ENCODE results near the gene ABCC8. TPM values are rescaled to one million over a fixed set of nuclear protein-coding genes. Genes with fewer than 3 reads are reported as not detected.

The ABCC8 gene
- polyA plus RNA-seq, 1 of the 3 experiments (the other 2 are of a cell fraction), result 1.1 TPM

DNA sequence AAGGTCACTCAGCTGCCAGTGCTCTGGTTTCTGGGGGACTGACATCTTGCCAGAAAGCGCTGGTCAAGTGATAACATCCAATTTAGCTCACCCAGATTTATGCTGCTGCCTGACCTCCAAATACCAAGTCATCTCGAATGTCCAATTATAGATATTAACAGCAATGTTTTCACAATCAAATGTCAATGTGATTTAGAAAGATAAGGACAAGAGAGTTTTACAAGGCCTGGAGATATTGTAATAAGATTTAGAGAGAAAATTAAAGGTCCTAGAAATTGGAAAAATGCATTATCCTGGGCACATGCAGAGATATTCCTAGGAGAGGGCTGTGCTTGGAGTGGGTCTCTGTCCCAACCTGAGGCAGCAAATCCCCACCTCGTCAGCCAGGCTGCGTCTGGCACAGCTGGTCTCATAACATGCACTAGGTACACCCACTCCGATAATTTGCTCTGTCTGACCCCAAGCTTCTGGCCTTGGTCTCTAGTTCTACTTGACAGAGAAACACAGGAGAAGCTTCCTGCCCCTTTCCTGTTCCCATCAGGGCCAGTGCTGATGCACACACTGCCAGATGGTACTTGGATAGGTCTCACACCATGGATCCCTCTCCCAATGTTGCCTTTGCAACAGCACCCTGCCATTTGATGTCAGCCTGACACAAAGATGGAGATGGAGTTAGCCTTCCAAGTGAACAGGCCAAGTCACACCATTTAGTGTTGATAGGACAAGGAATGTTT, 39.0 kb upstream of the ABCC8 start:
- Histone ChIP-seq H3K4me3 (ENCODE audit: low read depth in 2 of 2, low read length in 1 of 2) (no peak overlapping the region), H3K36me3 (replicated peaks in 1 of 2; ENCODE audit: control insufficient read depth in 1 of 2, insufficient read depth in 2 of 2, low read length in 1 of 2) (no peaks in the 10 kb centered on the region), H3K27me3 (ENCODE audit: insufficient read depth) (no peaks in the 10 kb centered on the region; the same call in none of the 2 replicates), H3K79me2 (ENCODE audit: insufficient read depth) (no peaks in the 10 kb centered on the region), H3K9me2 (no peaks in the 10 kb centered on the region), H2AFZ (ENCODE audit: low read depth) (no peak overlapping the region), H3K9ac (no peak overlapping the region), H4K20me1 (ENCODE audit: insufficient read depth) (no peaks in the 10 kb centered on the region), H3K9me3 (no peaks in the 10 kb centered on the region), H3F3A (replicated peaks; ENCODE audit: insufficient read depth) (no peaks in the 10 kb centered on the region), H3K27ac (ENCODE audit: low read depth in 2 of 2, low read length in 1 of 2) (peak overlapping the region in 1 of 2 experiments; percentile 28; a peak in 1 of 4 replicates), H3K4me1 (ENCODE audit: control insufficient read depth in 1 of 2, insufficient read depth in 2 of 2, low read depth in 1 of 2, low read length in 1 of 2) (peaks cover 0 to 12% of the 10 kb centered on the region in 2 experiments; a peak in 2 of 4 replicates), H3K4me2 (no peak overlapping the region)
- DNase-seq, result peak; percentile 83
- ChIA-PET POLR2A (no interaction called here), CTCF (interaction anchor here (0.6 to 45.6 kb wide), 6 partner anchors 8 to 217 kb away, joined by 3 to 1101 read pairs (median 251); partner anchors contain the start of gene KCNJ11)
- TF ChIP-seq RCOR1 (IDR thresholded peaks at IDR 0.05; ENCODE audit: low read length) (peak; percentile 96), GATA2 (CRISPR knock-in tag; IDR thresholded peaks at IDR 0.05) (peak; percentile 91), RAD21 (IDR thresholded peaks at IDR 0.05; ENCODE audit: low read length) (no peak; the same call in 1 of the 2 replicates), FOXJ3 (CRISPR knock-in tag; IDR thresholded peaks at IDR 0.05) (peak; percentile 66; the same call in 1 of the 2 replicates), POLR2AphosphoS5 (IDR thresholded peaks at IDR 0.05; ENCODE audit: low read depth, low read length) (peak; percentile 20; the same call in 1 of the 2 replicates), TEAD4 (IDR thresholded peaks at IDR 0.05; ENCODE audit: borderline replicate concordance, insufficient read depth) (peak; percentile 34; the same call in 1 of the 2 replicates), YY1 (IDR thresholded peaks at IDR 0.05; ENCODE audit: low read depth) (no peak), MXI1 (IDR thresholded peaks at IDR 0.05; ENCODE audit: low read depth, low read length) (no peak), TCF12 (IDR thresholded peaks at IDR 0.05) (peak; percentile 44), CHD2 (IDR thresholded peaks at IDR 0.05; ENCODE audit: low read length, partially characterized antibody) (peak; percentile 30), EP300 (IDR thresholded peaks at IDR 0.05; ENCODE audit: borderline replicate concordance in 1 of 2, low read depth in 1 of 2, low read length in 1 of 2) (peak in 1 of 2 experiments; percentile 91; a peak in 2 of 4 replicates)
- TF ChIP-seq, protein P1, sequence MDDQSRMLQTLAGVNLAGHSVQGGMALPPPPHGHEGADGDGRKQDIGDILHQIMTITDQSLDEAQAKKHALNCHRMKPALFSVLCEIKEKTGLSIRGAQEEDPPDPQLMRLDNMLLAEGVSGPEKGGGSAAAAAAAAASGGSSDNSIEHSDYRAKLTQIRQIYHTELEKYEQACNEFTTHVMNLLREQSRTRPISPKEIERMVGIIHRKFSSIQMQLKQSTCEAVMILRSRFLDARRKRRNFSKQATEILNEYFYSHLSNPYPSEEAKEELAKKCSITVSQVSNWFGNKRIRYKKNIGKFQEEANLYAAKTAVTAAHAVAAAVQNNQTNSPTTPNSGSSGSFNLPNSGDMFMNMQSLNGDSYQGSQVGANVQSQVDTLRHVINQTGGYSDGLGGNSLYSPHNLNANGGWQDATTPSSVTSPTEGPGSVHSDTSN (IDR thresholded peaks at IDR 0.05), result 0 out of 2 replicates have a peak, but pooled peaks have one; percentile 16
- 12% methylated on average over 5 of the region's 5 CpGs for whole genome bisulfite sequencing (ENCODE audit: low lambda C conversion rate)

DNA sequence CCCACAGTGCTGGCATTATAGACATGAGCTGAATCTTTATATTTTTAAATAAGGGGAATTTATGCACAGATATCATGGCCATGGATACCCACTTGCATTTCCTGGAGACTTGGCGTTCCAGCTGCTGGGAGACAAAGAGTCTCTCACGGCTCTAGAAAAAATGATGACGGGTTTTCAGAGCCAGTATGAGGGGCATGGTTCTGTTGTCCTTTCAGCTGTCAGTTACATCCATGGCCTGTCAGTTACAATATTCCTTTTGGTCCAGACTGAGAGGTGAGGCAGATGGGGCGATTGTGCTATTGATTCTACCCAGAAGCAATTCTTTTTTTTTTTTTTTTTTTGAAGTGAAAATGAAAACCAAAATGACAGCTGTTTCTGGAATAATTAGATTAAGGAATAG, 37.8 kb upstream of the ABCC8 start:
- POLR2A ChIA-PET, result no interaction called here
- DNase-seq, result no peak

More for the DNA sequence above, 37.8 kb upstream of the ABCC8 start:
- H2AFZ ChIP-seq (ENCODE audit: low read depth), result no peak overlapping the region
- TF ChIP-seq GATA2 (CRISPR knock-in tag; IDR thresholded peaks at IDR 0.05) (no peak), NRF1 (IDR thresholded peaks at IDR 0.05; ENCODE audit: low read depth, low read length) (no peak), TCF12 (IDR thresholded peaks at IDR 0.05) (no peak), MXI1 (IDR thresholded peaks at IDR 0.05; ENCODE audit: low read depth, low read length) (no peak), SIN3A (IDR thresholded peaks at IDR 0.05; ENCODE audit: borderline replicate concordance, low read depth, low read length) (no peak), RFX5 (IDR thresholded peaks at IDR 0.05; ENCODE audit: low read length) (no peak), FOXJ3 (CRISPR knock-in tag; IDR thresholded peaks at IDR 0.05) (no peak)
- TF ChIP-seq, protein P2, sequence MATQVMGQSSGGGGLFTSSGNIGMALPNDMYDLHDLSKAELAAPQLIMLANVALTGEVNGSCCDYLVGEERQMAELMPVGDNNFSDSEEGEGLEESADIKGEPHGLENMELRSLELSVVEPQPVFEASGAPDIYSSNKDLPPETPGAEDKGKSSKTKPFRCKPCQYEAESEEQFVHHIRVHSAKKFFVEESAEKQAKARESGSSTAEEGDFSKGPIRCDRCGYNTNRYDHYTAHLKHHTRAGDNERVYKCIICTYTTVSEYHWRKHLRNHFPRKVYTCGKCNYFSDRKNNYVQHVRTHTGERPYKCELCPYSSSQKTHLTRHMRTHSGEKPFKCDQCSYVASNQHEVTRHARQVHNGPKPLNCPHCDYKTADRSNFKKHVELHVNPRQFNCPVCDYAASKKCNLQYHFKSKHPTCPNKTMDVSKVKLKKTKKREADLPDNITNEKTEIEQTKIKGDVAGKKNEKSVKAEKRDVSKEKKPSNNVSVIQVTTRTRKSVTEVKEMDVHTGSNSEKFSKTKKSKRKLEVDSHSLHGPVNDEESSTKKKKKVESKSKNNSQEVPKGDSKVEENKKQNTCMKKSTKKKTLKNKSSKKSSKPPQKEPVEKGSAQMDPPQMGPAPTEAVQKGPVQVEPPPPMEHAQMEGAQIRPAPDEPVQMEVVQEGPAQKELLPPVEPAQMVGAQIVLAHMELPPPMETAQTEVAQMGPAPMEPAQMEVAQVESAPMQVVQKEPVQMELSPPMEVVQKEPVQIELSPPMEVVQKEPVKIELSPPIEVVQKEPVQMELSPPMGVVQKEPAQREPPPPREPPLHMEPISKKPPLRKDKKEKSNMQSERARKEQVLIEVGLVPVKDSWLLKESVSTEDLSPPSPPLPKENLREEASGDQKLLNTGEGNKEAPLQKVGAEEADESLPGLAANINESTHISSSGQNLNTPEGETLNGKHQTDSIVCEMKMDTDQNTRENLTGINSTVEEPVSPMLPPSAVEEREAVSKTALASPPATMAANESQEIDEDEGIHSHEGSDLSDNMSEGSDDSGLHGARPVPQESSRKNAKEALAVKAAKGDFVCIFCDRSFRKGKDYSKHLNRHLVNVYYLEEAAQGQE (IDR thresholded peaks at IDR 0.05; ENCODE audit: low read depth, low read length), result no peak
- H3K79me2 ChIP-seq (ENCODE audit: insufficient read depth), result no peaks in the 10 kb centered on the region
- no peak overlapping the region for H3K9ac ChIP-seq
- no peaks in the 10 kb centered on the region for H3K9me3 ChIP-seq
- H3K36me3 ChIP-seq (replicated peaks in 1 of 2; ENCODE audit: control insufficient read depth in 1 of 2, insufficient read depth in 2 of 2, low read length in 1 of 2), result no peaks in the 10 kb centered on the region
- no peak overlapping the region for H3K4me3 ChIP-seq (ENCODE audit: low read depth in 2 of 2, low read length in 1 of 2)
- no peaks in the 10 kb centered on the region for H4K20me1 ChIP-seq (ENCODE audit: insufficient read depth)
- H3K9me2 ChIP-seq, result no peaks in the 10 kb centered on the region
- 52% methylated on average over 4 of the region's 4 CpGs for WGBS (ENCODE audit: low lambda C conversion rate)
- peaks cover 0 to 19% of the 10 kb centered on the region in 2 experiments; a peak in 2 of 4 replicates for H3K4me1 ChIP-seq (ENCODE audit: control insufficient read depth in 1 of 2, insufficient read depth in 2 of 2, low read depth in 1 of 2, low read length in 1 of 2)
- H3K27ac ChIP-seq (ENCODE audit: low read depth in 2 of 2, low read length in 1 of 2), result no peak overlapping the region
- no peak overlapping the region for H3K4me2 ChIP-seq
- CTCF ChIA-PET, result interaction anchor here (0.8 to 45.6 kb wide), 5 partner anchors 7 to 161 kb away, joined by 3 to 1101 read pairs (median 499); partner anchors contain the start of gene KCNJ11
- H3F3A ChIP-seq (replicated peaks; ENCODE audit: insufficient read depth), result no peaks in the 10 kb centered on the region
- no peaks in the 10 kb centered on the region; the same call in none of the 2 replicates for H3K27me3 ChIP-seq (ENCODE audit: insufficient read depth)

Measured in SK-N-SH (cell line).